Vagina (tissue), 2 donors: ENCODE measurements around the gene F12. TPM values are rescaled to one million over a fixed set of nuclear protein-coding genes. Genes with fewer than 3 reads are reported as not detected.

ENCODE experiments used
- DNase-seq, 2 donors: peaks; one replicate each; pipeline ENCODE4 v3.0.0-alpha.2; 2017; ENCODE audit errors: extremely low spot score in 2 of 2
- H3K27ac ChIP-seq: fragments of 200-600 bp; sonication (generic); one replicate; pipeline ENCODE4 v1.5.1; 2019
- H3K27me3 ChIP-seq: fragments of 200-600 bp; sonication (generic); one replicate; pipeline ENCODE4 v1.5.1; 2019
- H3K36me3 ChIP-seq, 2 donors: fragments of 200-600 bp; sonication (generic); one replicate each; pipeline ENCODE4 v1.5.1; 2017 to 2019
- H3K4me1 ChIP-seq: fragments of 200-600 bp; sonication (generic); one replicate; pipeline ENCODE4 v1.5.1; 2019
- H3K4me3 ChIP-seq, 2 donors: fragments of 200-600 bp; sonication (generic); 1 replicate in 1 of 2; 2 replicates in 1 of 2; pipeline ENCODE4 v1.5.1; 2016 to 2019
- H3K9me3 ChIP-seq: fragments of 200-600 bp; sonication (generic); one replicate; pipeline ENCODE4 v1.5.1; 2019
- POLR2A ChIP-seq, 2 donors: fragments of 450-650 bp; IDR thresholded peaks; one replicate each; pipeline ENCODE4 v1.6.1; 2017; ENCODE audit warnings: antibody characterized with exemption in 2 of 2, mild to moderate bottlenecking in 2 of 2, moderate library complexity in 2 of 2
- POLR2AphosphoS5 ChIP-seq, 2 donors: sonication (generic); formaldehyde crosslinking; IDR thresholded peaks; one replicate each; pipeline ENCODE4 v1.9.0; 2017; ENCODE audit warnings: antibody characterized with exemption in 2 of 2, mild to moderate bottlenecking in 2 of 2, low read depth in 1 of 2; ENCODE audit not compliant: insufficient read depth in 1 of 2
- intact Hi-C: fragments of 100-400 bp; cut with DNase I; formaldehyde crosslinking; loops from one replicate; pipeline ENCODE4 v1.15.1; 2023
- total RNA-seq: library from RNA; depleted of rRNA; stranded (reverse); fragments of >200 nt; gene quantifications from one replicate; pipeline ENCODE4 v1.2.3, GENCODE V29; 2016
- TF ChIP-seq, protein P1 (sequence below), 3 experiments: fragments of 450-650 bp in 2 of 3; fragments of 200-600 bp in 1 of 3; sonication (generic) in 1 of 3; IDR thresholded peaks; one replicate each; pipeline ENCODE4 v1.5.1; 2017 to 2019; ENCODE audit warnings: antibody characterized with exemption in 3 of 3, mild to moderate bottlenecking in 2 of 3, moderate library complexity in 2 of 3

The F12 gene
- total RNA-seq, 1 donor from 2014 or later: 5.2 TPM

DNA sequence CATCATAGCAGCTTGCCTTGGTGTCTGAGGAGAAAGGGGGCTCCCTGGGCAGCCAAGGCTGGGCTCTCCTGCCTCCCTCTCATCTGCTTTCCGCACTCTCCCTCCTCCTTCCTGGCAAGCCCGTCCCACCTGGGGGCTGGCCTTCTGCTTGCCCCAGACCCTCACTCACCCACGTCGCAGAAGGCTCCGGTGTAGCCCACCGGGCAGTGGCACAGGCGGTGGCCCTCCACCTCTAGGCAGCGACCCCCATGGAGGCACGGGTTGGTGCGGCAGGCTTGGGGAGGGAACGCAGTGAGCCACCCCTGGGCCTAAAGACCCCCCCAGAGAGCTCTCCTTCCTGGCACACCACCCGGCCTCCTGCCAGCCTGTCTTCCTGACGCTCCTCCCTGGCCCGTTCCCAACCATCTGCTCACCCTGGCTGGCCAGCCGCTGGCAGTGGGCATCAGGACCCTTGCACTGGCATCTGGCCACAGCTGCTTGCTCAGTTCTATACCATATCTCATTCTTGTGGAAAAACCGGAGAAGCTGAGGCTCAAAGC lies 4.7 kb downstream of the F12 start:
- Histone ChIP-seq H3K9me3 (no peaks in the 10 kb centered on the region), H3K27ac (peak overlapping the region; percentile 60), H3K36me3 (no peaks in the 10 kb centered on the region), H3K27me3 (peaks cover 17% of the 10 kb centered on the region), H3K4me1 (peaks cover 41% of the 10 kb centered on the region), H3K4me3 (peak overlapping the region; percentile 51 to 64)
- intact Hi-C loops: no loop called here
- no peak for DNase-seq
- TF ChIP-seq POLR2A (IDR thresholded peaks at IDR 0.05): no peak

DNA sequence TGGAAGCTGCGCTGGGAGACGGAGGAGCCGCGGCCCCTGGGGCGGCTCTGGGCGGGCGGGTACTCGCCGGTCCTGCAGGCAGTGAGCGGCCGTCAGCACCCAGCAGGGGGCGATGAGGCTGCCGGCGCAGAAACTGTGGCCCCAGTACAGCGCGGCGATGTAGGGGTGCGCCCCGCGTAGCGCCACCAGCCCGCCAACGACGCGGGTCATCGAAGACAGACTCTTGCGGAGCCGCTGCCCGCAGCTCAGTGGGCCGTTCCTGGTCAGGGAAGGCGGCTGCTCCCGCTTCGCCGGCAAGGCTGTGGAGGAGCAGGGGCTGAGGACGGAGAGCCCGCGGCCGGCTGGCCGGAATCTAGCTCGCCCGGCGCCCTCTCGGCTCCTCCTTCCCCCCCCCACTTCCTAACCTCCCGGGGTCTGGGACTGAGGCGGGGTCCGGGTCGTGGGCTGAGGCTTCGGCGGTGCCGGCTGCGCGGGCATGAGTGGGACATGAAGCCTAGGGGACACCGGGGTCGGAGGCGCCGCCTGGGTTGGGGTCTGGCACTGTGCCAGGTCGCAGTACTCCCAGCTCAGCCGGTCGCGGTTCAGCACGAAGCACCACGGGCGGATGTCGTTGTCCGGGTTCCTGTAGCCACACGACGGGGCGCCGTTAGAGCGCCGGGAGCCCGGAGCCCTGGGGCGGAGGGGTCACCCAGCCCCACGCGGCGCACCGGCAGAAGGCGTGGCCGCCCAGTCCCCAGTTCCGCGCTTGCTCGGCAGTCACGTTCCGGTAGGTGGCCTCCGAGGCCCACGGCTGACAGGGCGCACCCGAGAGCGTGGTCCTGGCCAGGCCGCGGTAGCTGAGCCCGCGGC lies 5.3 kb downstream of the F12 start:
- H3K36me3 ChIP-seq: no peaks in the 10 kb centered on the region
- peaks cover 17% of the 10 kb centered on the region for H3K27me3 ChIP-seq
- no peak for DNase-seq
- H3K27ac ChIP-seq: peak overlapping the region; percentile 60
- no peaks in the 10 kb centered on the region for H3K9me3 ChIP-seq
- H3K4me3 ChIP-seq: peak overlapping the region; percentile 51 to 64
- intact Hi-C loops: loop anchor here (2.0 kb wide), 1 partner anchor 45 kb away; no protein-coding TSS in a partner anchor
- H3K4me1 ChIP-seq: peaks cover 43% of the 10 kb centered on the region
- TF ChIP-seq, protein P1, sequence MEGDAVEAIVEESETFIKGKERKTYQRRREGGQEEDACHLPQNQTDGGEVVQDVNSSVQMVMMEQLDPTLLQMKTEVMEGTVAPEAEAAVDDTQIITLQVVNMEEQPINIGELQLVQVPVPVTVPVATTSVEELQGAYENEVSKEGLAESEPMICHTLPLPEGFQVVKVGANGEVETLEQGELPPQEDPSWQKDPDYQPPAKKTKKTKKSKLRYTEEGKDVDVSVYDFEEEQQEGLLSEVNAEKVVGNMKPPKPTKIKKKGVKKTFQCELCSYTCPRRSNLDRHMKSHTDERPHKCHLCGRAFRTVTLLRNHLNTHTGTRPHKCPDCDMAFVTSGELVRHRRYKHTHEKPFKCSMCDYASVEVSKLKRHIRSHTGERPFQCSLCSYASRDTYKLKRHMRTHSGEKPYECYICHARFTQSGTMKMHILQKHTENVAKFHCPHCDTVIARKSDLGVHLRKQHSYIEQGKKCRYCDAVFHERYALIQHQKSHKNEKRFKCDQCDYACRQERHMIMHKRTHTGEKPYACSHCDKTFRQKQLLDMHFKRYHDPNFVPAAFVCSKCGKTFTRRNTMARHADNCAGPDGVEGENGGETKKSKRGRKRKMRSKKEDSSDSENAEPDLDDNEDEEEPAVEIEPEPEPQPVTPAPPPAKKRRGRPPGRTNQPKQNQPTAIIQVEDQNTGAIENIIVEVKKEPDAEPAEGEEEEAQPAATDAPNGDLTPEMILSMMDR (IDR thresholded peaks at IDR 0.05): peak; percentile 32 to 81 (median 44)
- TF ChIP-seq POLR2AphosphoS5 (IDR thresholded peaks at IDR 0.05; ENCODE audit: insufficient read depth in 1 of 2, low read depth in 1 of 2) (peak in 1 of 2 donors; percentile 49), POLR2A (IDR thresholded peaks at IDR 0.05) (no peak)

DNA sequence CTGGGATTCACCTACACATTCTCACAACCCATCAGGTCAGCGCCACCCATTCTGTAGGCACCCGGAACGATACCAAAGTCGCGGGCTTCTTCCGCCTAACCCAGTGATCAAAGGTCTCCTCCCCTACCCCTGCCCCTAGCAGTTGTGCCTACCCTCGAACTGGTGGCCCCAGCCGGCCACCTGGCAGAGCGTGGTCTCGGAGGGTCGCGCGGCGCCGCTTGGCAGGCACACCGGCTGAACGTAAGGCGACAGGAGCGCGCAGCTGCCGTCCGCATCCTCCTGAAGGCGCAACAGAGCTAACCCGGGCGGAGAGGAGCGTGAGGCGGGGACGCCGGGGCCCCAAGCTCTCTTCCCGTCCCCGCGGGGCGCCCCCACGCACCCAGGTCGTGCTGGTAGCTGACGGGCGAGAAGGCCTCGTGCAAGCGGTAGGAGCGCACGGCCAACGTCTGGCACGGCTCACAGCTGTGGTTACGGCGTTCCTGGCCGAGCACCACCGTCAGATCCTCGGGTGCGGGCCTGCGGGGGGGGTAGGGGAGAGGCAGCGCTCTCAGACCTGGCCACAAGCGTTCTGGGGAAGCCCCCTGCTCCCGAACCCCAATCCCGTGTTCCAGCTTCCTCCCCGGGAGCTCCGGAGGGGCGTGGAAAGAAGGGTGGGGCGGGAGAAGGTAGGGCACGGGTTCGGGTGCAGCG lies 6.1 kb downstream of the F12 start:
- H3K9me3 ChIP-seq: no peaks in the 10 kb centered on the region
- H3K36me3 ChIP-seq: no peaks in the 10 kb centered on the region
- DNase-seq: no peak
- peaks cover 17% of the 10 kb centered on the region for H3K27me3 ChIP-seq
- peaks cover 43% of the 10 kb centered on the region for H3K4me1 ChIP-seq
- H3K4me3 ChIP-seq: peak overlapping the region; percentile 51 to 64
- intact Hi-C loops: loop anchor here (2.0 kb wide), 1 partner anchor 46 kb away; no protein-coding TSS in a partner anchor
- H3K27ac ChIP-seq: peak overlapping the region; percentile 60
- TF ChIP-seq POLR2AphosphoS5 (IDR thresholded peaks at IDR 0.05; ENCODE audit: insufficient read depth in 1 of 2, low read depth in 1 of 2): no peak
- TF ChIP-seq POLR2A (IDR thresholded peaks at IDR 0.05): no peak
- TF ChIP-seq, protein P1 (IDR thresholded peaks at IDR 0.05): no peak

DNA sequence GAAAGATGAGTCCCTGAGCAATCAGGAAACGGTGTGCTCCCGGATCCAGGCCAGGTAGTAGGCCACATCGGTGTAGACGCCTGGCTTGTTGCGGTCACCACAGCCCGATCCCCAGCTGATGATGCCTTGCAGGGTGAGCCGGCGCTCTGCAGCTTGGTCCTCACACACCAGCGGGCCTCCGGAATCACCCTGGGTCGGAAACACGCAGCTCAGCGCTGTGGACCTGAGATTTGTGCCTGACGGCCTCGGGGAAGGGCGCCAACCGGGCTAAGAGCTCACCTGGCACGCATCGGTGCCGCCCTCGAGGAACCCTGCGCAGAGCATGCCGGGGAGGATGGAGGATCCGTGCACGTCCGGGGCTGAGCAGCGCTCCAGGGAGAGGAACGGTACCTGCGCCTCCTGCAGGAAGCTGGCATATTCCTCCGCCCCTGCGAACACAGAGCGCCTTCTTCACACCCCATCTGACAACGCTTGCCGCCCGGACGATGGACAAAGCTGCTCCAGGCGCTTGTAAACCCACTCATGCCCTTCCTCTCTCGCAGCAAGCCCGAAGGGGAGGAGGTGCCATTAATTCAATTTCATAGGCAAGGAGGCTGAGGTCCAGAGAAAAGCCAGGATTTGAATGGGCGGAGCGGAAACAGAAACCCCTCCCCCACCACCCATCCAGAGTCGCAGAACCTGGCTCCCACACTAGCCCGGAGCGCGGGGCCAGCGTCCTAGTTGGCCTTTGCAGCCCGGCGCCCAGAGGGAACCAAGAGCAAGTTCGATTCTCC lies 6.9 kb downstream of the F12 start:
- H3K27me3 ChIP-seq: peaks cover 17% of the 10 kb centered on the region
- H3K4me1 ChIP-seq: peaks cover 43% of the 10 kb centered on the region
- intact Hi-C loops: loop anchor here (2.0 kb wide), 1 partner anchor 46 kb away; no protein-coding TSS in a partner anchor
- H3K27ac ChIP-seq: peak overlapping the region; percentile 60
- DNase-seq: no peak
- H3K4me3 ChIP-seq: peak overlapping the region; percentile 51 to 64
- H3K36me3 ChIP-seq: no peaks in the 10 kb centered on the region
- peak in 1 of 2 donors; percentile 31 for TF ChIP-seq POLR2AphosphoS5 (IDR thresholded peaks at IDR 0.05; ENCODE audit: insufficient read depth in 1 of 2, low read depth in 1 of 2)
- TF ChIP-seq, protein P1 (IDR thresholded peaks at IDR 0.05): no peak
- no peaks in the 10 kb centered on the region for H3K9me3 ChIP-seq
